ENCODE results near the gene TPI1.
"Not testable (repeated sequence)": the region's sequence is repeated elsewhere in the genome, so short reads cannot be mapped to it uniquely, and the experiment has no call there.

- TF ChIP-seq CTCF, EP300 (IDR thresholded peaks at IDR 0.05): not testable (repeated sequence)
Observed at GRCh38 chr12:6879824-6880223, 12.5 kb downstream of the TPI1 start.
